Measurements from ENCODE around the gene CEACAM5.

GRCh38 chr19:41666075-41666474 lies 42.4 kb upstream of the CEACAM5 start:
- TF ChIP-seq CTCF (conservative IDR thresholded peaks at IDR 0.05; ENCODE audit: low read length) (no peak), EZH2phosphoT487 (IDR thresholded peaks at IDR 0.05; ENCODE audit: borderline replicate concordance, low read depth, low read length) (no peak)

All from OCI-LY7 (cell line).